Neuronal stem cell (in vitro differentiated cells): Measurements from ENCODE around the gene HDAC9.

Experiments used
- DNase-seq: peaks from one replicate; pipeline ENCODE4 v3.0.0-alpha.2; 2013; ENCODE audit warnings: low spot score
- H2AFZ ChIP-seq: one replicate; pipeline ENCODE4 v1.6.1; 2013; ENCODE audit warnings: mild to moderate bottlenecking, low read length, inconsistent platforms
- H2AK5ac ChIP-seq: 2 replicates; pipeline ENCODE4 v1.6.1; 2013; ENCODE audit warnings: low read depth, mild to moderate bottlenecking, inconsistent platforms, low read length, moderate library complexity, mixed read lengths
- H2BK120ac ChIP-seq: 2 replicates; pipeline ENCODE4 v1.6.1; 2013; ENCODE audit warnings: low read depth, mild to moderate bottlenecking, inconsistent platforms, low read length, moderate library complexity, mixed read lengths
- H2BK12ac ChIP-seq: one replicate; pipeline ENCODE4 v1.6.1; 2013; ENCODE audit warnings: low read length, inconsistent platforms
- H2BK15ac ChIP-seq: 2 replicates; pipeline ENCODE4 v1.6.1; 2013; ENCODE audit warnings: mild to moderate bottlenecking, low read length, inconsistent platforms, mixed read lengths
- H2BK5ac ChIP-seq: one replicate; pipeline ENCODE4 v1.6.1; 2013; ENCODE audit warnings: inconsistent platforms, mild to moderate bottlenecking, low read length, moderate library complexity
- H3K14ac ChIP-seq: one replicate; pipeline ENCODE4 v1.6.1; 2013; ENCODE audit warnings: low read length, inconsistent platforms
- H3K18ac ChIP-seq: 2 replicates; pipeline ENCODE4 v1.6.1; 2013; ENCODE audit warnings: low read length, inconsistent platforms
- H3K23ac ChIP-seq: 2 replicates; pipeline ENCODE4 v1.6.1; 2013; ENCODE audit warnings: low read depth, mild to moderate bottlenecking, mixed read lengths, low read length, inconsistent platforms; ENCODE audit not compliant: poor library complexity
- H3K27ac ChIP-seq: replicated peaks from 3 replicates; pipeline ENCODE4 v1.5.1; 2013; ENCODE audit warnings: low read length, inconsistent platforms
- H3K27me3 ChIP-seq, 3 experiments: 2 replicates each; pipeline ENCODE4 v1.6.1; 2013; ENCODE audit warnings: low read length in 3 of 3, mild to moderate bottlenecking in 2 of 3, inconsistent platforms in 1 of 3, low read depth in 1 of 3, mixed read lengths in 1 of 3, moderate library complexity in 1 of 3; ENCODE audit not compliant: control insufficient read depth in 3 of 3, insufficient read depth in 3 of 3
- H3K36me3 ChIP-seq, 2 donors: replicated peaks in 1 of 2; 2 replicates each; pipeline ENCODE4 v1.6.1; 2013; ENCODE audit warnings: low read length in 2 of 2; ENCODE audit not compliant: control insufficient read depth in 2 of 2, insufficient read depth in 2 of 2
- H3K4ac ChIP-seq: 2 replicates; pipeline ENCODE4 v1.6.1; 2013; ENCODE audit warnings: inconsistent platforms, mild to moderate bottlenecking, low read length, moderate library complexity
- H3K4me1 ChIP-seq, 2 donors: 1 replicate in 1 of 2; 2 replicates in 1 of 2; pipeline ENCODE4 v1.6.1; 2013; ENCODE audit warnings: low read length in 2 of 2, low read depth in 1 of 2; ENCODE audit not compliant: control insufficient read depth in 2 of 2, insufficient read depth in 1 of 2
- H3K4me2 ChIP-seq: one replicate; pipeline ENCODE4 v1.6.1; 2013; ENCODE audit warnings: mild to moderate bottlenecking, low read length, inconsistent platforms; ENCODE audit not compliant: insufficient read depth, poor library complexity, severe bottlenecking
- H3K4me3 ChIP-seq, 2 donors: 2 replicates each; pipeline ENCODE4 v1.5.1; 2013; ENCODE audit warnings: low read length in 2 of 2, mild to moderate bottlenecking in 2 of 2, inconsistent platforms in 1 of 2, moderate library complexity in 1 of 2
- H3K79me1 ChIP-seq: one replicate; pipeline ENCODE4 v1.6.1; 2013; ENCODE audit warnings: low read depth, mild to moderate bottlenecking, inconsistent platforms, low read length, moderate library complexity
- H3K9ac ChIP-seq: one replicate; pipeline ENCODE4 v1.6.1; 2013; ENCODE audit warnings: mild to moderate bottlenecking, low read depth, low read length, inconsistent platforms; ENCODE audit not compliant: poor library complexity
- H3K9me3 ChIP-seq, 2 donors: replicated peaks in 1 of 2; 2 replicates each; pipeline versions ENCODE3 to v1.6.1; 2013; ENCODE audit warnings: low read length in 2 of 2, mild to moderate bottlenecking in 2 of 2, inconsistent platforms in 1 of 2, low read depth in 1 of 2, mixed read lengths in 1 of 2, moderate library complexity in 1 of 2; ENCODE audit not compliant: control insufficient read depth in 2 of 2, insufficient read depth in 1 of 2
- H4K8ac ChIP-seq: one replicate; pipeline ENCODE4 v1.6.1; 2013; ENCODE audit warnings: low read depth, mild to moderate bottlenecking, inconsistent platforms, low read length, moderate library complexity
- H4K91ac ChIP-seq: one replicate; pipeline ENCODE4 v1.6.1; 2013; ENCODE audit warnings: low read length, low read depth, mild to moderate bottlenecking, inconsistent platforms; ENCODE audit not compliant: poor library complexity
- WGBS, 2 donors: extraction: QIAGEN DNeasy Blood & Tissue Kit; methylation state at CpG; one replicate each; pipeline ENCODE4 v1.1.7; 2013; ENCODE audit warnings: missing lambda C conversion rate in 2 of 2, mixed read lengths in 1 of 2; ENCODE audit not compliant: insufficient read length in 2 of 2, insufficient replicate concordance in 1 of 2; ENCODE audit errors: extremely low coverage in 2 of 2; 5-methylcytosine and 5-hydroxymethylcytosine counted together

HDAC9 gene

GRCh38 chr7:18770154-18770811, 274.7 kb downstream of the HDAC9 start:
- Histone ChIP-seq H3K4me2 (no peak overlapping the region), H3K9ac (no peak overlapping the region), H2BK12ac (no peak overlapping the region), H3K4me1 (peaks cover 0 to 2% of the 10 kb centered on the region in 2 donors), H2BK15ac (no peak overlapping the region), H3K9me3 (no peaks in the 10 kb centered on the region), H3K4ac (no peak overlapping the region), H2BK5ac (no peak overlapping the region), H4K8ac (no peak overlapping the region), H3K14ac (no peak overlapping the region), H3K4me3 (no peak overlapping the region), H4K91ac (no peak overlapping the region), H3K27me3 (no peaks in the 10 kb centered on the region), H3K27ac (no peak overlapping the region), H3K36me3 (no peaks in the 10 kb centered on the region), H3K79me1 (no peaks in the 10 kb centered on the region), H2AK5ac (no peak overlapping the region), H3K23ac (no peak overlapping the region), H3K18ac (no peak overlapping the region), H2BK120ac (no peak overlapping the region), H2AFZ (no peak overlapping the region)
- no peak for DNase-seq
- no CpG with 5 or more reads among the region's 7 CpGs for WGBS, 2 donors

GRCh38 chr7:18770822-18771221, 275.3 kb downstream of the HDAC9 start:
- no peaks in the 10 kb centered on the region for H3K36me3 ChIP-seq
- H3K9me3 ChIP-seq: no peaks in the 10 kb centered on the region
- no peak overlapping the region for H3K9ac ChIP-seq
- no CpG with 5 or more reads among the region's 3 CpGs for WGBS, 2 donors
- no peak overlapping the region for H3K4me2 ChIP-seq
- no peak overlapping the region for H3K4me3 ChIP-seq
- H3K14ac ChIP-seq: no peak overlapping the region
- no peak overlapping the region for H2BK12ac ChIP-seq
- H3K27ac ChIP-seq: no peak overlapping the region
- H2BK5ac ChIP-seq: no peak overlapping the region
- no peak for DNase-seq
- no peak overlapping the region for H2AK5ac ChIP-seq
- no peak overlapping the region for H3K23ac ChIP-seq
- no peak overlapping the region for H2BK15ac ChIP-seq
- no peak overlapping the region for H4K8ac ChIP-seq
- H3K27me3 ChIP-seq: no peaks in the 10 kb centered on the region
- H2AFZ ChIP-seq: peak overlapping the region; percentile 36
- no peak overlapping the region for H2BK120ac ChIP-seq
- H3K4ac ChIP-seq: no peak overlapping the region
- H4K91ac ChIP-seq: no peak overlapping the region
- no peak overlapping the region for H3K18ac ChIP-seq
- peaks cover 0 to 2% of the 10 kb centered on the region in 2 donors for H3K4me1 ChIP-seq
- no peaks in the 10 kb centered on the region for H3K79me1 ChIP-seq

- Histone ChIP-seq H2BK15ac (no peak overlapping the region), H3K36me3 (no peaks in the 10 kb centered on the region), H4K91ac (no peak overlapping the region), H3K27ac (no peak overlapping the region), H3K14ac (no peak overlapping the region), H3K79me1 (no peaks in the 10 kb centered on the region), H2AK5ac (no peak overlapping the region), H2BK5ac (no peak overlapping the region), H3K9ac (no peak overlapping the region), H3K18ac (no peak overlapping the region), H3K27me3 (no peaks in the 10 kb centered on the region), H4K8ac (no peak overlapping the region), H3K4me3 (no peak overlapping the region), H3K4me1 (peaks cover 0 to 2% of the 10 kb centered on the region in 2 donors), H3K9me3 (no peaks in the 10 kb centered on the region), H3K23ac (no peak overlapping the region), H2BK120ac (no peak overlapping the region), H3K4ac (no peak overlapping the region), H2BK12ac (no peak overlapping the region), H2AFZ (no peak overlapping the region), H3K4me2 (no peak overlapping the region)
- WGBS, 2 donors: no CpG with 5 or more reads among the region's 2 CpGs
- no peak for DNase-seq
Measured at GRCh38 chr7:18771834-18772566, 276.5 kb downstream of the HDAC9 start.

- H3K4me2 ChIP-seq: no peak overlapping the region
- H3K14ac ChIP-seq: no peak overlapping the region
- no peak overlapping the region for H4K8ac ChIP-seq
- H3K4me3 ChIP-seq: no peak overlapping the region
- no peak overlapping the region for H3K23ac ChIP-seq
- peaks cover 0 to 2% of the 10 kb centered on the region in 2 donors for H3K4me1 ChIP-seq
- no peaks in the 10 kb centered on the region for H3K27me3 ChIP-seq
- H2BK15ac ChIP-seq: no peak overlapping the region
- H3K79me1 ChIP-seq: no peaks in the 10 kb centered on the region
- H3K18ac ChIP-seq: no peak overlapping the region
- no peak overlapping the region for H3K9ac ChIP-seq
- H2BK12ac ChIP-seq: no peak overlapping the region
- no peaks in the 10 kb centered on the region for H3K9me3 ChIP-seq
- no CpG with 5 or more reads among the region's 1 CpG for WGBS, 2 donors
- no peak overlapping the region for H2BK5ac ChIP-seq
- H2AK5ac ChIP-seq: no peak overlapping the region
- no peak overlapping the region for H3K27ac ChIP-seq
- no peaks in the 10 kb centered on the region for H3K36me3 ChIP-seq
- H2AFZ ChIP-seq: no peak overlapping the region
- no peak overlapping the region for H4K91ac ChIP-seq
- no peak overlapping the region for H3K4ac ChIP-seq
- DNase-seq: no peak
- H2BK120ac ChIP-seq: no peak overlapping the region
Measured at GRCh38 chr7:18772567-18772965, 277.0 kb downstream of the HDAC9 start.
